ENCODE data around the gene MTAP. TPM values are rescaled to one million over a fixed set of nuclear protein-coding genes. Genes with fewer than 3 reads are reported as not detected.

Gene MTAP
- total RNA-seq, 1 donor from 2014 or later: 21.2 TPM

DNA sequence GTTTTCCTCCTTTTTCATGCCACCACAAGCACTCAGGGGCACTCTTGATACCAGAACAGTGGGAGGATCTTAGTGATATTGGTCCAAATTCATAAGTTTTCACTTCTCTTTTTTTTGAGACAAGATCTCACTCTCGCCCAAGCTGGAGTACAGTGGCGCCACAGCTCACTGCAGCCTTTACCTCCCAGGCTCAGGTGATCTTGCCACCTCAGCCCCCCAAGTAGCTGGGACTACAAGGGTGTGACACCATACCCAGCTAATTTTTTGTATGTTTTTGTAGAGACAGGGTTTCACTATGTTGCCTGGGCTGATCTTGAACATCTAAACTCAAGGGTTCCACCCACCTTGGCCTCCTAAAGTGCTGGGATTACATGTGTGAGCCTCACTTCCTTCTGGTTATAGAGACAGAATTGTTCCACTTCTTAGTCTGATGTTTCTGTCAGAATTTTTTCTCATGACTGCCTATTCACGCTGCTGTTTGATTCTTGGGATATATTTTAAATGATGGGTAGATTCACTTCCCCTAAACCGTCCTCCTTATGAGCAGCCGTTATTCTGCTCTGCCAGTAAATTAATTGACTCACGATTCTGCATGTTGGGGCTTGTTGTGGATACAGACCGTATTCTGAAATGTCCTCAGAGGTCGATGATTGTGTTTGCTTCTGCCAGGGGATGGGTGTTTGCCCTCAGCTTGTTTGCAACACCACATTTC is 30.8 kb downstream of the MTAP start:
- no peak for DNase-seq
- ATAC-seq (ENCODE audit: poor library complexity): no peak
- intact Hi-C loops (cut with DNase I): no loop called here

DNA sequence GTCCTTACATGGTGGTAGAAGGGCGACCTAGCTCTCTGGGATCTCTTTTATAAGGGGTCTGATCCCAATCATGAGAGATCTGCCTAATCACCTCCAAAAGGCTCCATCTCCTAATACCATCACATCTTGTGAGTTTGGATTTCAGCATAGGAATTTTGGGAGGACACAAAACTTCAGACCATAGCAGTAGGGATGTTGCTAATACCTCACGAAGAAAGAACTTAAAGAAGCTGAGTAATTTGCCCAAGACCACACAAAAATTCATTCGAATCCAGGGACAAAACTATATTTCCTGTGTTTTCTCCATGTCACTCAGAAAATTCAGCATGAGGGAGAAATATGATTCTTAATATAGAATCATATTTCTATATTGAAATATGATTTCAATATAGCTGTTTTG is 32.7 kb downstream of the MTAP start:
- DNase-seq (no peak), ATAC-seq (ENCODE audit: poor library complexity) (no peak)
- intact Hi-C loops (cut with DNase I): no loop called here

DNA sequence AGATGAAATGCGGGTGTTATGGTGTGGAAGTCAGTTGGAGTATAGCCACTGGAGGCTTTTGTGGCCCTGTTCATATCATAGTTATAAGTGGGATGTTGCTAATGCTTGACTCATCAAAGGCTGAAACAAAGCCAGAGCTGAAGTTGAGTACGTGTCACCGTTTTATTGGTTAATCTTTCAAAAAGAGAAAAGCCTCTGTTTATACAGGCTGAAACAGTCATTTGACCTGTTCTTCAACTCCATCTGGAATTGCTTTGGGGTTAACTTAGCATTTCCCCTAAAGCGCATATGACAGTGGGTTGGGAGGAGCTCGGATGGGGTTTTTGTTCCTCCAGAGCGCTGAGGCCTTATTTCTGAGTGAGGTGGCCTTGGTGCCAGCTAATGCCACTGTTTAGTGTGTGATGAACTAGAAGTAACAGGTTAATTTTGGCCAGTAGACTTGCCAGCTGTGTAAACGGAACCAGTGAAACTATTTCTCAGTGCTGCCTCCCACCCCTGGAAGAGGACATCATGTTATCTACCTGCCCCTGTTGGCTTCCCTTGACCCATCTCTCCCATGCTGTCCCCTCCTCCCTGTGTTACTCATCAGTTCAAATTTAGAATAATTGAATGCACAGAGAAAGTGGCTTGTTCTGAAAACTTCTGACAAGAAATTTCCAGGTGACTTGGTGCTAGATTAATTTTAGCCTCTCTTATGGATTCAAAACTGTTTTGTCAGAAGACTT is 34.2 kb downstream of the MTAP start:
- ATAC-seq (ENCODE audit: poor library complexity) (no peak), DNase-seq (no peak)
- intact Hi-C loops (cut with DNase I): no loop called here

DNA sequence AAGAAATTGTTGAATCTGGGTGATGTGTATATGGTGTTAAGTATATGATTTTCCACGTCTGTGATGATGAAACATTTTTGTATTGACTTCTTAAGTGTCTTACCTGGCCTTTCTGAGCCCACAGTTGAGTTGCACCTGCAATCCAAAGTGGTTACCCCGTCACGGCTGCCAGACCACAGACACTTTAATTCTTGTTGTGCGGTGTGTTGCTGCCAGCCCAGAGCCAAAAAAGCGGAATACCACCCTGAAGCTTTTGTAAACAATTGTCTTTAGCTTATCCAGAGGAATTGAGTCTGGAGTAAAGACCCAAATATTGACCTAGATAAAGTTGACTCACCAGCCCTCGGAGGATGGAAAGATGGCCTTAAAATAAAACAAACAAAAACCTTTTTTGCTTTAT is 35.1 kb downstream of the MTAP start:
- ATAC-seq (ENCODE audit: poor library complexity): no peak
- DNase-seq: no peak
- intact Hi-C loops (cut with DNase I): no loop called here

DNA sequence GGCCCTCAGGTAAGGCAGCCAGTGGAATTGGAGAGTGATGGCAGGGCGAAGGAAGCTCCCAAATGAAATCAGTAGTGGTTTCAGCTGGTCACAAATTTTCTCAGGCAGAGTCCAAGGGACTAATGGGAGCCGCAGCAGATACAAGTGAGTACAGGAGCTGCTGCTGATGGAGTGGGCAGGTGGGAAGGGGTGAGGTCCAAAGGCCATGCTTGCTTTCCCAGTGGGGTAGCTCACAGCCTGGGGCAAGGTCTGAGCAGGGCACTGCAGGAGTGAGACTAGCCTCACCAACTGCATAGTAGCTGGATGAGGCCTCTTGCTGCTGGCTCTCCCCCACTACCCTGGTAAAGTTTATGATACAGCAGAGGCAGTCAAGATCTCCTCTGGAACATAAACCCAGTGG is 38.2 kb downstream of the MTAP start:
- intact Hi-C loops (cut with DNase I): no loop called here
- DNase-seq (no peak), ATAC-seq (ENCODE audit: poor library complexity) (no peak)

DNA sequence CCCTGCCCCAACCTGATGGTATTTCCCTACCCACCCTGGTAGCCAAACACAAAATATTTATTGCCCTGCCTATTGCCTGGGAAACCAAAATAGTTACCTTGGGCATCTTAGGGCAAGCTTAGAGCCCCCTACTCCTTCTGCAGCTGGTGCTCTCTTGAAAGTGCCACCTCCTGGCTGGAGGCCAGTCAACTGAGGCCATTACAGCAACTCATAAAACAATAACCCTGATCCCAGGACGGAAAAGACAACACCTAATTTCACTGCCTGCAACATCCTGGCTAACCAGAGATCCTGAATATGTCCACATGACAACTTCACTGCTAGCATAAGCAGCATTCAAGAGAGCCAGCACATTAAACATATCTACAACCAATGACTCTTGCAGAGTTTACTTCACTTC is 38.7 kb downstream of the MTAP start:
- DNase-seq: no peak
- intact Hi-C loops (cut with DNase I): no loop called here
- no peak for ATAC-seq (ENCODE audit: poor library complexity)

DNA sequence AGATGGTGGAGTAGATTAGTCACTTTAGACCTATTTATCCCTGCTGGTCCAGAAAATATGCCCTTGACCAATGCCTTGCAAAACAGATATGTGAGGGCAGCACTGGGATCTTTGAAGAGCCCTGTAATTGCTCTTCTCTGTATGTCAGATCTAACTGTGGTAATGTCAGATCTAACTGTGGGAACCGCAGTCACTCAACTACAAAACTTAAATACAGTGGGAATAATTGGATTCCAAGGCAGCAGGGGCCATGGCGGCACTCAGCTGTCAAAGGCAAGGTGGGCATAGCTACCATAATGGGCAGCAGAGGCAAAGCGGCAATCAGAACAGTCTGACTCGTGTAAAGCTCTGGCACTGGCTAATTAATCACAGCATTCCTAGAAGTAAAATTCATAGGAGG is 46.2 kb downstream of the MTAP start:
- intact Hi-C loops (cut with DNase I): no loop called here
- DNase-seq (no peak), ATAC-seq (ENCODE audit: poor library complexity) (no peak)

DNA sequence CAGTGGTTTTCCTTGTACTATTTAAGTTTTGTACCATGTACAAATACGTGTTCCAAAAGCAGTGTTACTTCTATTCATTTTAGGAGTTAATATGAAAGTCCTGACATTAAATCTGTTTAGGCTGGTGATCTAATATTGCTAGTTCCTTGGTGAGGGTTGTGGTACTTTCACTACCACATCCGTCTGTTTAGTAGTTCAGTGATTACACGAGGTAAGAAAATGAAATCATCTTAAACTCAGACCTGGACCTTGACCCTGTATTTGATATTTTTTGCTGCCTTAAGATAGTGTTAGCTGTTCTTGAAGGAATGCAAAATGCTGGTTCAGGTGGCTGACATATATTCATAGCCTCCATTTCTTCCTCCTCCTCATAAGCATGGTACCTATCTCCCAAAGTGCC is 50.3 kb downstream of the MTAP start:
- DNase-seq: no peak
- intact Hi-C loops (cut with DNase I): no loop called here
- ATAC-seq (ENCODE audit: poor library complexity): no peak

DNA sequence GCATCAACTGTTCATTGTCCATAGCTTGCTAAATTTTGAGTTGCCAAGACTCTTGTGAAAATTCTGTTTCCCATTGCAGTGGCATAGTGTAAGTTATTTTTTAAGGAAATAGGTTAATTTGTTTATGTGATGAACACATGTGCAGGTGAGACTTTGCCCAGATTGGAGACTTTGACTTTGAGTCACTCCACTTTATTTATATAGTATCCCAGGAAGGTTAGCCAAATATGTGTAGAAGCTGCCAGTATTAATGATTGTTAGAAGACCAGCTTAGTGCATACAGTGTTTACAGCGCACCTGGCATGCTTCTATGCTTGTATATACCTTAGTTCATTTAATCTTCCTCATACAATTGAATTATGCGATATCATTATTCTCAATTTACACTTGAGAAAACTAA is 51.0 kb downstream of the MTAP start:
- intact Hi-C loops (cut with DNase I): no loop called here
- ATAC-seq (ENCODE audit: poor library complexity): no peak
- no peak for DNase-seq

DNA sequence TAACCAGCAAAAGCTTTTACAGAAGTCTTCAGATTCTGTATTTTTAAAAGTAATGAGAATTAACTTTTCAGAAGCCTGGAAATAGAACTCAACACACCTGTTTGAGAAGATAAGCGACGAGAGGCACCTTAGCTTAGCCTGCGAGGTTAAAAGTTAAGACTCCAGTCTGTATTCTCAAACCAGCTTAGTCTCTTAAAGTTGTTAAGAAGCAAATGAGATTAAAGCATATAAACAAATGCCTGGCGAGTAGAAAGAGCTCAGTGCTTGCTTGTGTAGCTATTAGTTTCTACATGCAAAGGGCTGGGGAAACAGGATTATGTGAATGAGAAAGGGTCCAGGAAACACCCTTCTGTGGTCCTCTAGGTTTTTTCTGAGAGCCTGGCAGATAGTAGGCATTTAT is 51.7 kb downstream of the MTAP start:
- intact Hi-C loops (cut with DNase I): no loop called here
- ATAC-seq (ENCODE audit: poor library complexity) (no peak), DNase-seq (no peak)

DNA sequence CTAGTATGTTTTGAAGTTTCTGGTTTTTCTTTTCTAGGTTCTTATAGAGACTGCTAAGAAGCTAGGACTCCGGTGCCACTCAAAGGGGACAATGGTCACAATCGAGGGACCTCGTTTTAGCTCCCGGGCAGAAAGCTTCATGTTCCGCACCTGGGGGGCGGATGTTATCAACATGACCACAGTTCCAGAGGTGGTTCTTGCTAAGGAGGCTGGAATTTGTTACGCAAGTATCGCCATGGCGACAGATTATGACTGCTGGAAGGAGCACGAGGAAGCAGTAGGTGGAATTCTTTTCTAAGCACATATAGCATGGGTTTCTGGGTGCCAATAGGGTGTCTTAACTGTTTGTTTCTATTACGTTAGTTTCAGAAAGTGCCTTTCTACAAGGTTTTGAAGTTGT is 52.2 kb downstream of the MTAP start:
- no peak for DNase-seq
- intact Hi-C loops (cut with DNase I): no loop called here
- ATAC-seq (ENCODE audit: poor library complexity): no peak

DNA sequence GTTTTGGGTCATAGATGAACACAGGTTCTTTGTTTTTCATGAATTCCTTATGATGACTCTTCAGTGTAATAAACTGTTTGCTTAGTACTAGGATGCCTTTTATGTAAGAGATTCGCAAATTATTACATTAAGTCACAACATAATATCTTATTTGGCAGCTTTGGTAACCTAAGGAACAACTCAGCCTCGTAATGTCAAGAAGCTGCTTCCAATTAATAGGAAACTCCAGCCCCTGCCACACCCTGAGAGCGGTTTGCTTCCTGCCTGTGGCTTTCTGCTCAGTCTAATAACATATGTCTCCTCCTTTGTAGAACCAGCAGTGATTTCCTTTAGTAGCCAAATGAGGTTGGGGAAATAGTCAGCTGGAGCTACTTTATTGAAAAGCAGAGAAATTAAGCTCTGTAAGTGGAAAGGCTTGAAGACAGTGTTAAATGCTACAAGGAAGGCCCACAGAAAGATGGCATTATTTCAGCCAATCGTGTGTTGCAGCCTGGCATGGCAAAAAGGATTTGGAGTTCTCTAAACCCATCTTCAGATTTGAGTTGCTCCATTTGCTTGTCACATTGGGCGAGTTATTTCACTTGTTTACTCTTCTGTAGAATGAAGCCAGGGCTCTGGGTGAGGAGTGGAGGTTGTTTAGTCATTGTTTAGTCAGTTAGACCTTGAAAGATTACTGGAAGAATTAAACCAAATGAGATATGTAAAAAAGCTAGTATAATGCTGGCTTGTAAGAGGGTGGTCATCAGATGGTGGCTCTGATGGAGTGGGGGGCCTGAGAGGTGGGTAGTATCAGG is 54.1 kb downstream of the MTAP start:
- ATAC-seq (ENCODE audit: poor library complexity): no peak
- intact Hi-C loops (cut with DNase I): no loop called here
- no peak for DNase-seq

DNA sequence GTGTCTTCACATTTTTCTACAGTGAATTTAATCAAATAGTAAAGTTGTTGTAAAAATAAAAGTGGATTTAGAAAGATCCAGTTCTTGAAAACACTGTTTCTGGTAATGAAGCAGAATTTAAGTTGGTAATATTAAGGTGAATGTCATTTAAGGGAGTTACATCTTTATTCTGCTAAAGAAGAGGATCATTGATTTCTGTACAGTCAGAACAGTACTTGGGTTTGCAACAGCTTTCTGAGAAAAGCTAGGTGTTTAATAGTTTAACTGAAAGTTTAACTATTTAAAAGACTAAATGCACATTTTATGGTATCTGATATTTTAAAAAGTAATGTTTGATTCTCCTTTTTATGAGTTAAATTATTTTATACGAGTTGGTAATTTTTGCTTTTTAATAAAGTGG is 60.4 kb downstream of the MTAP start:
- ATAC-seq (ENCODE audit: poor library complexity): no peak
- no peak for DNase-seq
- intact Hi-C loops (cut with DNase I): no loop called here

DNA sequence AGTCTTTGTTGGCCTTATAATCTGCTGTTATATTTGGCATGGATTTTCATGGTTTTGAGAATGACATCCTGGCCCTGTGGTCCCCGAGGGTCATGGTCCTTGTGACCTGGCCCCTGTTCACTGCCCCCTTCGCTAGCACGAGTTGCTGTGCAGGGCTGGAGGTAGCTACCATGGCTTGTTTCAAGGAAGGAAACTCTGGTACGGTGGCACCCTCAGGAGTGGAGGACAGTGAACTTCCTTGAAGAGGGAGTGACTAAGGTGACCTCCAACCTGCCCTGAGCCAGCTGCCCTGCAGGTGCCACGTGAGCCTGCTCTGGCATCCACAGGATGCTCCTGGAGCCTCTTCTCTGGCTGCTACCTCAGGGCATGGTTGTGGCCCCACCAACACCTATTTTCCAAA is 62.1 kb downstream of the MTAP start:
- no peak for DNase-seq
- intact Hi-C loops (cut with DNase I): no loop called here
- ATAC-seq (ENCODE audit: poor library complexity): no peak

DNA sequence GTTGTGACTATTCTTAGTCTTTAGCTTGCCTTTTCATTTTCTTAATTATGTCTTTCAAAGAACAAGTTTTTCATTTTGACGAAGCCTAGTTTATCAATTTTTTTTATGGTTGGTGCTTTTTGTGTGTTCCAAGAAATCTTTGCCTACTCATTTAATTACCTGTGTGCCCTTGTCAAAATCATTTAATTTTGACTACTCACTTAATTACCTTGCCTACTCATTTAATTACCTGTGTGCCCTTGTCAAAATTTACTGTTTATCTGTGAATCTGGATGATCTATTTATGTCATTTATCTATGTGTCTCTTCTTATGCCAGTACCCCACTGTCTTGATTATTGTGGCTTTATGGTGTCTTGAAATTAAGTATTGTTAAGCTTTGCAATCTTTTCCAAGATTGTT is 63.9 kb downstream of the MTAP start:
- ATAC-seq (ENCODE audit: poor library complexity) (no peak), DNase-seq (no peak)
- intact Hi-C loops (cut with DNase I): no loop called here

DNA sequence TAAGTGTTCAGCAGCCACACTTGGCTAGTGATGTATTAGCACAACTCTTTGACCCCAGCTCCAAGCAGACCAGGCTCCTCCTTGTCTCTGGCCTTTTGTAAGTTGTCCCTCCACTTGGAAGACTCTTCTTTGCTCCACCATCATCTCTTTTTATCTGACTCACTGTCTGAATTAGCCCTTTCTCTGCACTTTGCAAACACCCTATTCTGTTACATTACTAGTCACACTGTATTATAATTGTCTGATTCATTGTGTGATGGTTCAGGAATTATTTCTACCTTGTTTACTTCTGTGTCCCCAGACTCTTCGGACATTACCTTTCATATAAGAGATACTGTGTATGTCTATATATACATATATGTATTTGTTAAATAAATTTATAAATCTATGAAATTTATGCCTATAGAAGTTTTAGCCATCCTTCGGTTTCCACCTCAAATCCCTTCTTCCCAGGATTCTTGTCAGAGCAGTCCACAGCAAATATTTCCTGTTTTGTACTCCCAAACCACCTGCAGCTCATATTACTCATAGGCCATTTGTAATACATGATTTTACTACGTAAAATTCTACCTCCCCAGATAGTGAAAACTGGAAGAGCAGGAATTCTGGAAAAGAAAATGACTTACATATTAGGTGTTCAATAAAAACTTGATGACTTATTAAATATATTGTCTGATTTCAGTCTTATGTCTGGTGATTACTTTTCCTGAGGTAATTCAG is 69.0 kb downstream of the MTAP start:
- DNase-seq (no peak), ATAC-seq (ENCODE audit: poor library complexity) (no peak)
- intact Hi-C loops (cut with DNase I): no loop called here

DNA sequence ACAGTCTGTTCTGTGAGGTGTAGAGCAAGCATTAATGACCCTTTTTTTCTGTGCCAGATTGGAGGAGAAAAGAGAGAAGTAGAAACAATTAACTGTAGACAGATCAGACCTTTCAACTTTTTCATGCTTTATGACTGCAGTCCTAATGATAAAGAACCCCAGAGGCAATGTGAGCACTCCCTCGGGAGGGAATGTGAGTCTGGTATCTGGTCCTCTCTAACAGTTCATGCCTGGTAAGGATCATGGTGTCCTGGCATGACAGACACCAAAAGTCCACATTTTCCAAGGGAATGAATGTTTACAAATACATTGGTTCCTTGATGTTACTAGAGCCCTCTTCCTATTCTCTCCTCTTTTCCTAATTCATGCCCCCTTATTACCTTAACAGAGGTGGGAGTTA is 70.3 kb downstream of the MTAP start:
- intact Hi-C loops (cut with DNase I): no loop called here
- no peak for ATAC-seq (ENCODE audit: poor library complexity)
- DNase-seq: no peak

DNA sequence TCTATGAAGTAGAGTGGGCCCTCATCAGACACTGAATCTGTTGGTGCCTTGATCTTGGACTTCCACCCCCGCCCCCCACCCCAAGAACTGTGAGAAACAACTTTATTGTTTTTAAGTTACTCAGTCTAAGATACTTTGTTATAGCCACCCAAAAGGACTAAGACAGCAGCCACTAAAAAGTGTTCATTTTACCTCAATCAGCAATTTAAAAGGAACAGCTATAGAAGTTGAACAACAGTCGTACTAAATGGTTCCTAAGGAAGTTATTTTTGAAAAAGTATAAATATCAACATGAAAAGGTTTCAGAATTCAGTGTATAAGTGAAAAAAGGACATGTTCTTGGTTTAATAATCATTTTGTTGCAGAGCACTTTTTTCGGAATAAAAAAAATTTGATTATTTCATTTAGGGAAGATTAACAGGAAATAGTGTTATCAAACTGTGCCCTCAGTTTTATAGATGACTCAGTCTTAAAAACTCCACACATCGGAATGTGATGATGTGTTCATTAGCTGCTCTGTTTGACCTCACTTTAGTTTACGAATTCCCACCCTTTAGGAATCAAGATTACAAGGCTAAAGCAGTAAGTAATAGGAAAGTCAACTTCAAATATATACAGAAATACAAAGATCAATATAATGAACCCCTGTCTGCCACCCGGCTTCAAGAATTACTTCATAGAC is 71.2 kb downstream of the MTAP start:
- ATAC-seq (ENCODE audit: poor library complexity): no peak
- DNase-seq: no peak
- intact Hi-C loops (cut with DNase I): no loop called here

DNA sequence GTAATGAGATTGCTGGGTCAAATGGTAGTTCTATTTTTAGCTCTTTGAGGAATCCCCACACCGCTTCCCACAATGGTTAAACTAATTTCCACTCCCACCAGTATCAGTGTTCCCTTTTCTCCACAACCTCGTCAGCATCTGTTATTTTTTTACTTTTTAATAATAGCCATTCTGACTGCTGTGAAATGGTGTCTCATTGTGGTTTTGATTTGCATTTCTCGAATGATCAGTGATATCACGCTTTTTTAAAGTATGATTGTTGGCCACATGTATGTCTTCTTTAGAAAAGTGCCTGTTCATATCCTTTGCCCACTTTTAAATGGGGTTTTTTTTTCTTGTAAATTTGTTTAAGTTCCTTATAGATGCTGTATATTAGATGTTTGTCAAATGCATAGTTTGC is 73.5 kb downstream of the MTAP start:
- intact Hi-C loops (cut with DNase I): no loop called here
- DNase-seq (no peak), ATAC-seq (ENCODE audit: poor library complexity) (no peak)

All from Right ventricle myocardium superior (tissue), 1 donor.